HepG2 (cell line): ENCODE data around the gene SMARCD1. TPM values are rescaled to one million over a fixed set of nuclear protein-coding genes. Genes with fewer than 3 reads are reported as not detected.

Experiments
- ATAC-seq: fragments of 200-7000 bp; cut with Tn5 transposase; 3 replicates; pipeline ENCODE4 v1.9.1; 2020; ENCODE audit warnings: mild to moderate bottlenecking, moderate library complexity
- BruUV-seq: library from RNA; stranded (reverse); fragments of 400-500 nt; replicated peaks from 2 replicates; lab custom pipeline; 2021; lab: Mats Ljungman, UMichigan
- CTCF ChIA-PET: fragments of 300-600 bp; formaldehyde crosslinking; extraction: SDS; loops from one replicate; lab custom pipeline; 2021; ENCODE audit warnings: low total read pairs, inconsistent platforms, low intra/inter-chr PET ratio; lab: Yijun Ruan, JAX
- POLR2A ChIA-PET: fragments of 350-600 bp; sonication (Branson Sonifier 250); formaldehyde crosslinking; loops from one replicate; lab custom pipeline; 2020; ENCODE audit warnings: antibody characterized with exemption, inconsistent platforms; lab: Yijun Ruan, JAX
- DNase-seq: peaks from one replicate; pipeline ENCODE4 v3.0.0-alpha.2; 2015; ENCODE audit warnings: low spot score
- FAIRE-seq: peaks from 3 replicates; lab custom pipeline; 2011; peaks lifted over from hg19 to GRCh38; lab: Jason Lieb, UNC
- H2AFZ ChIP-seq: one replicate; pipeline ENCODE4 v1.6.1; 2011; ENCODE audit warnings: low read length, inconsistent platforms
- H3K27ac ChIP-seq: fragments of 300-600 bp; 3 replicates; pipeline ENCODE4 v1.8.0; 2011; ENCODE audit warnings: mixed run types, mild to moderate bottlenecking, mixed read lengths, low read length, inconsistent platforms; ENCODE audit not compliant: insufficient read depth; ENCODE audit errors: extremely low read length
- H3K27me3 ChIP-seq, 2 experiments: fragments of 200-600 bp in 1 of 2; 2 replicates in 1 of 2; 3 replicates in 1 of 2; pipeline versions ENCODE4 v1.6.0 to v1.8.0; 2011; ENCODE audit warnings: low read length in 2 of 2, mild to moderate bottlenecking in 2 of 2, moderate library complexity in 2 of 2, inconsistent platforms in 1 of 2; ENCODE audit not compliant: insufficient read depth in 2 of 2, control insufficient read depth in 1 of 2
- H3K36me3 ChIP-seq, 2 experiments: fragments of 200-600 bp in 1 of 2; replicated peaks in 1 of 2; 2 replicates in 1 of 2; 3 replicates in 1 of 2; pipeline versions ENCODE4 v1.5.1 to v1.8.0; 2011; ENCODE audit warnings: low read length in 2 of 2, inconsistent platforms in 1 of 2; ENCODE audit not compliant: insufficient read depth in 2 of 2, control insufficient read depth in 1 of 2
- H3K4me1 ChIP-seq: 2 replicates; pipeline ENCODE4 v1.5.1; 2012; ENCODE audit warnings: low read length, inconsistent platforms; ENCODE audit not compliant: insufficient read depth
- H3K4me2 ChIP-seq: 2 replicates; pipeline ENCODE4 v1.6.0; 2011; ENCODE audit warnings: low read depth, low read length, inconsistent platforms
- H3K4me3 ChIP-seq, 3 experiments: fragments of 200-600 bp in 1 of 3; sonication (generic), shearing (Covaris generic) in 1 of 3; replicated peaks in 1 of 3; 2 replicates each; pipeline ENCODE4 v1.5.1; 2011 to 2016; ENCODE audit warnings: low read length in 3 of 3, inconsistent platforms in 2 of 3, low read depth in 2 of 3, mild to moderate bottlenecking in 2 of 3, control low read depth in 1 of 3, mixed read lengths in 1 of 3; ENCODE audit not compliant: insufficient read depth in 1 of 3
- H3K79me2 ChIP-seq: one replicate; pipeline ENCODE4 v1.6.1; 2011; ENCODE audit warnings: low read length, inconsistent platforms; ENCODE audit not compliant: insufficient read depth
- H3K9ac ChIP-seq: 2 replicates; pipeline ENCODE4 v1.6.0; 2011; ENCODE audit warnings: mild to moderate bottlenecking, low read depth, low read length, inconsistent platforms; ENCODE audit not compliant: insufficient read depth
- H3K9me3 ChIP-seq: 2 replicates; pipeline ENCODE4 v1.5.1; 2012; ENCODE audit warnings: mild to moderate bottlenecking, low read length
- H4K20me1 ChIP-seq: 2 replicates; pipeline ENCODE4 v1.6.0; 2011; ENCODE audit warnings: inconsistent platforms, mild to moderate bottlenecking, low read length, moderate library complexity; ENCODE audit not compliant: insufficient read depth
- ARNT ChIP-seq: fragments of 450-650 bp; IDR thresholded peaks from 2 replicates; pipeline ENCODE4 v1.6.1; 2017
- ATF7-NPFF ChIP-seq: sonication (generic); formaldehyde crosslinking; IDR thresholded peaks from 2 replicates; pipeline ENCODE4 v1.8.1; 2023; ENCODE audit warnings: mild to moderate bottlenecking, low read depth, missing genetic modification reagents, moderate library complexity
- CREM ChIP-seq, 2 experiments: sonication (generic) in 1 of 2; formaldehyde crosslinking in 1 of 2; IDR thresholded peaks; 2 replicates each; pipeline versions ENCODE4 v1.4.0 to v1.6.1; 2016 to 2020; ENCODE audit warnings: antibody characterized with exemption in 1 of 2, mild to moderate bottlenecking in 1 of 2, missing genetic modification reagents in 1 of 2
- DMAP1 ChIP-seq: IDR thresholded peaks from 2 replicates; pipeline ENCODE4 v1.6.1; 2016
- GRHL1 ChIP-seq: sonication (generic); formaldehyde crosslinking; conservative IDR thresholded peaks from 2 replicates; pipeline ENCODE4 v1.8.0; 2022; ENCODE audit warnings: missing genetic modification reagents
- KDM5A ChIP-seq: fragments of 200-600 bp; sonication (generic); IDR thresholded peaks from 2 replicates; pipeline ENCODE4 v1.7.0; 2018; ENCODE audit warnings: antibody characterized with exemption, mild to moderate bottlenecking, low read length, borderline replicate concordance
- KLF15 ChIP-seq: sonication (generic); formaldehyde crosslinking; IDR thresholded peaks from 2 replicates; pipeline ENCODE4 v1.8.1; 2023; ENCODE audit warnings: borderline replicate concordance, mild to moderate bottlenecking, inconsistent platforms, missing genetic modification reagents, mixed read lengths
- KMT2B ChIP-seq: IDR thresholded peaks from 2 replicates; pipeline ENCODE4 v1.6.1; 2016; ENCODE audit warnings: missing genetic modification reagents, missing compliant biosample characterization
- RARA ChIP-seq: IDR thresholded peaks from 2 replicates; pipeline ENCODE4 v1.6.1; 2016; ENCODE audit warnings: missing genetic modification reagents, missing compliant biosample characterization
- TFAP4 ChIP-seq: sonication (generic); IDR thresholded peaks from 2 replicates; pipeline ENCODE4 v1.6.1; 2016; ENCODE audit warnings: low read depth, borderline replicate concordance
- ZBTB10 ChIP-seq: sonication (generic); formaldehyde crosslinking; IDR thresholded peaks from 2 replicates; pipeline ENCODE4 v1.4.0; 2020; ENCODE audit warnings: missing genetic modification reagents, borderline replicate concordance
- ZBTB42 ChIP-seq: sonication (generic); formaldehyde crosslinking; IDR thresholded peaks from 2 replicates; pipeline ENCODE4 v1.5.0; 2020; ENCODE audit warnings: mild to moderate bottlenecking, missing genetic modification reagents
- ZNF230 ChIP-seq: sonication (generic); formaldehyde crosslinking; IDR thresholded peaks from 2 replicates; pipeline ENCODE4 v1.4.0; 2020; ENCODE audit warnings: mild to moderate bottlenecking, missing genetic modification reagents
- ZNF343 ChIP-seq: sonication (generic); formaldehyde crosslinking; IDR thresholded peaks from 2 replicates; pipeline ENCODE4 v1.4.0; 2020; ENCODE audit warnings: mild to moderate bottlenecking, missing genetic modification reagents
- ZNF513 ChIP-seq: sonication (generic); formaldehyde crosslinking; conservative IDR thresholded peaks from 2 replicates; pipeline ENCODE4 v1.5.0; 2020; ENCODE audit warnings: missing genetic modification reagents
- ZNF552 ChIP-seq: sonication (generic); formaldehyde crosslinking; IDR thresholded peaks from 2 replicates; pipeline ENCODE4 v1.9.0; 2022; ENCODE audit warnings: missing genetic modification reagents, mild to moderate bottlenecking, borderline replicate concordance
- ZNF605 ChIP-seq: sonication (generic); formaldehyde crosslinking; IDR thresholded peaks from 2 replicates; pipeline ENCODE4 v1.8.0; 2022; ENCODE audit warnings: mild to moderate bottlenecking, missing genetic modification reagents
- ZSCAN30 ChIP-seq: sonication (generic); formaldehyde crosslinking; IDR thresholded peaks from 2 replicates; pipeline ENCODE4 v1.5.0; 2020; ENCODE audit warnings: mild to moderate bottlenecking, missing genetic modification reagents
- WGBS: methylation state at CpG from one replicate; pipeline ENCODE4 v1.1.6; 2017; ENCODE audit warnings: low lambda C conversion rate; 5-methylcytosine and 5-hydroxymethylcytosine counted together
- in situ Hi-C: cut with HindIII; loops from 2 replicates; pipeline ENCODE4 v1.10.0; 2017; ENCODE audit warnings: low pct_unique_long_range_greater_than_20kb; ENCODE audit not compliant: extremely low pct_ligation_motif_present
- intact Hi-C: fragments of 100-400 bp; cut with micrococcal nuclease; formaldehyde crosslinking; loops from one replicate; pipeline ENCODE4 v1.10.0; 2022; ENCODE audit not compliant: unreplicated experiment
- polyA plus RNA-seq, 8 experiments: library from polyadenylated mRNA; depleted of rRNA in 3 of 8; stranded (reverse) in 7 of 8; unstranded in 1 of 8; fragments of >200 nt; fragmentation: Illumina TruSeq in 4 of 8; extraction: Trizol in 4 of 8; gene quantifications; 2 replicates each; pipeline versions ENCODE4 v1.2.1 to v1.2.3, GENCODE V29; 2011 to 2016; ENCODE audit warnings: low read depth in 4 of 8, missing spikeins in 1 of 8, mixed read lengths in 1 of 8; ENCODE audit not compliant: insufficient read depth in 1 of 8
- total RNA-seq, 5 experiments: library from RNA; depleted of rRNA; stranded (reverse); fragments of >200 nt; fragmentation: Illumina TruSeq; extraction: Trizol; gene quantifications; 2 replicates each; pipeline ENCODE4 v1.2.3, GENCODE V29; 2016; ENCODE audit warnings: low read depth in 1 of 5

The SMARCD1 gene
- total and polyA plus RNA-seq, 2 of the 13 experiments (the other 11 are each of a cell fraction or from before 2014, with no cell fraction given): 51.7 to 54.6 TPM

GRCh38 chr12:50072198-50072907 is 12.8 kb upstream of the SMARCD1 start:
- in situ Hi-C loops: loop anchor here (5.0 kb wide), 1 partner anchor 105 kb away; no protein-coding TSS in a partner anchor
- POLR2A ChIA-PET: interaction anchor here (0.6 kb wide), 1 partner anchor 689 kb away, joined by 4 read pairs; no protein-coding TSS in a partner anchor
- TF ChIP-seq ZBTB10 (CRISPR knock-in tag): no peak
- TF ChIP-seq KMT2B (CRISPR knock-in tag): no peak
- TF ChIP-seq ARNT: no peak
- TF ChIP-seq ATF7-NPFF (CRISPR knock-in tag): no peak
- no peak for TF ChIP-seq ZBTB42 (CRISPR knock-in tag)
- no peak for TF ChIP-seq ZNF605 (CRISPR knock-in tag)
- no peak for TF ChIP-seq CREM (IDR thresholded peaks at IDR 0.05)
- TF ChIP-seq CREM (CRISPR knock-in tag; IDR thresholded peaks at IDR 0.05): no peak
- no peak for TF ChIP-seq RARA (CRISPR knock-in tag)
- TF ChIP-seq DMAP1 (CRISPR knock-in tag): no peak
- TF ChIP-seq GRHL1 (CRISPR knock-in tag): no peak
- TF ChIP-seq KLF15: no peak
- no peak for TF ChIP-seq ZNF343 (CRISPR knock-in tag)
- TF ChIP-seq KDM5A: no peak
- TF ChIP-seq ZNF230 (CRISPR knock-in tag): no peak
- no peak for TF ChIP-seq ZNF513 (CRISPR knock-in tag)
- TF ChIP-seq ZSCAN30 (CRISPR knock-in tag): no peak
- TF ChIP-seq ZNF552 (CRISPR knock-in tag): no peak
- no peak for TF ChIP-seq TFAP4

More at GRCh38 chr12:50072198-50072907, 12.8 kb upstream of the SMARCD1 start:
- intact Hi-C loops: no loop called here
- H3K4me2 ChIP-seq: no peak overlapping the region
- peaks cover 1 to 7% of the 10 kb centered on the region in 2 experiments; a peak in 3 of 5 replicates for H3K27me3 ChIP-seq
- ATAC-seq (no peak), FAIRE-seq (no peak), DNase-seq (no peak)
- H3K4me1 ChIP-seq: peaks cover 42% of the 10 kb centered on the region
- whole genome bisulfite sequencing: 40% methylated on average over 9 of the region's 10 CpGs
- H2AFZ ChIP-seq: no peak overlapping the region
- H3K36me3 ChIP-seq: no peaks in the 10 kb centered on the region
- CTCF ChIA-PET: interaction anchor here (1.5 kb wide), 1 partner anchor 33 kb away, joined by 4 read pairs; no protein-coding TSS in a partner anchor
- no peak overlapping the region for H3K9ac ChIP-seq
- no peaks in the 10 kb centered on the region for H3K79me2 ChIP-seq
- no peaks in the 10 kb centered on the region for H3K9me3 ChIP-seq
- H3K27ac ChIP-seq: no peak overlapping the region
- H4K20me1 ChIP-seq: no peaks in the 10 kb centered on the region
- BruUV-seq: no TSS peak
- no peak overlapping the region for H3K4me3 ChIP-seq
